GM12801 (cell line): ENCODE data around the gene RABL6.

Source experiments
- CTCF ChIP-seq: IDR thresholded peaks from one replicate; pipeline ENCODE4 v1.5.1; 2011; ENCODE audit warnings: control low read depth; ENCODE audit not compliant: insufficient read length; ENCODE audit errors: extremely low read depth

Gene RABL6

DNA sequence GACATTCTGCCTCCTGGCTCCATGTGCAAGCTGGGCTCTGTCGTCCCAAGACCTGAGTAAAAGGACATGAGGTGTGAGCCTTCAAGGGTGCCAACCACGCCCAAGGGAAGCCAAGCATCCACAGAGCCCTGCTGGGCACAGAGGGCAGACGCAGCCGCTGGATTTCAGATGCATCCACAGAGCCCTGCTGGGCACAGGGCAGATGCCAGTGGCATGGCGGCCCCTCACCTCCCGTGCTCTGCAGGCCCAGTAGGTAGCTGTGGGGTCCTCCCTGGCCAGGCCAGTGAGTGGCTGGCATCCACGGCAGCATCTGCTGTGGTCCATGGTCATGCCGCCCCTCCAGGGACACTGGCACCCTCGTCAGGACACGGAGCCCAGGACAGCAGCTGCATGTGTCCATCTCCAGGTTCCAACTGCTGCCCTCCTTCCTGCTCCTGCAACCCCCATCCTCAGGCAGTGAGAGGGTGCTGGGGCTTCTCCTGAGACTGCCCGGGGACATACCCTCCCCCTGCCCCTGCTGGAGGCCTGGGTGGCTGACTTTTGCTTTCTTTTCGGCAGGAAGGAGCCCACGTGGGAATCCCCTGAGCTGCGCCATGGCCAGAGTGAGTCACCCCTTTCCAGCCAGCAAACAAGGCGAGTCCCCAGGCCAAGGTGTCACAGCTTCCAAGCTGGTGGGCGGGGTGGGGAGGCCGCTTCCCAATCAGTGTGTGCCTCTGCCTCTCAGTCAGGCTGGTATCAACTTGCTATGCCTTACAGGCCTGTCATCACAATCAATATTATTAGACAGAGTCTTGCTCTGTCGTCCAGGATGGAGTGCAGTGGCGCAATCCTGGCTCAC, 74.6 kb downstream of the RABL6 start:
- no peak for TF ChIP-seq CTCF

GRCh38 chr9:136885950-136886578, 78.3 kb downstream of the RABL6 start, which contains the start of gene TRAF2:
Gene TRAF2 (plus strand): TSS chr9:136886516. CDS start chr9:136898741, 12,225 bp downstream.
- TF ChIP-seq CTCF, result no peak

DNA sequence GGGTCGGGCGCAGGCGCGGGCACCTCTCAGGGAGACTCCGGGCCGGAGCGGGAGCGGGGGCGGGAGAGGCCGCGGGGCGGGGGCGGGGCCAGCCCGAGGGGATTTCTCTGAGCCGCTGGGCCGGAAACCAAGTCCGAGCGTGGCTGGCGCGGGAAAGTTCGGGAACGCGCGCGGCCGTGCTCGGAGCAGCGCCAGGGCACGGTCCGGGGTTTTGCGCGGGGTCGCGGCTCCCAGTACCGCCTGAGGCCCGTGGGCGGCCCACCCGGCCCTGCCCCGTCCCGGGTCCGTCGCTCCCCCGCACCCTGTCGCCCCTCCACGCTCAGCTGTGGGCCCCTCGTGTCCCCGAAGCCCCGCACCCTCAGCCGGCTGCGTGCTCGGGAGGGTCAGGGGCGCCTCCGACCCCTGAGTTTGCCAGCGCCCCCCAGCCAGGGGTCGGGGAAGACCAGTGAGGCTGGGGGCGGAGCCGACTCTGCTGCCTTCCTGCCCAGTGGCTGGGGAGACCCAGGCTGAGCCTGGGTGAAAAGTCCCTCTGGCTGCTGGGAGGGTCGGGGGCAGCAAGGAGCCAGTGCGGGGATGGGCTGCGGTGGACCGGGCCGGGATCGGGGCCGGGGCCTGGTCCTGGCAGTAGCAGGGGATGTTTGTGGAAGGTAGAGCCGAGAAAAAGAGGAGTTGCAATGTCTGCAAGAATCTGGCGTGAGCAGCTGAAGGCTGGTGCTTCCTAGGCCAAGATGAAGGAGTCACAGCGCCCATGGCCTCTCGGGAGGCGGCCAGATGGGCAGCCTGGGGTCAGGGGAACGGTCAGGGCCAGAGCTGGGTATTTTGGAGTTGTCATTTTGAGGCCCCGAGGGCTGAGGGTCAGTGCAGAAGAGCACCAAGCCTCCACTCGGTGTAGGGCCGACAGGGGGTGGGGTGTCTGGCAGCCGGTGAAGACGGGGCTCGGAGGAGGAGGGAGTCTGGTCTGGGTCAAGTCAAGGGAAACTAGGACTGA, 79.2 kb downstream of the RABL6 start:
- no peak for TF ChIP-seq CTCF

DNA sequence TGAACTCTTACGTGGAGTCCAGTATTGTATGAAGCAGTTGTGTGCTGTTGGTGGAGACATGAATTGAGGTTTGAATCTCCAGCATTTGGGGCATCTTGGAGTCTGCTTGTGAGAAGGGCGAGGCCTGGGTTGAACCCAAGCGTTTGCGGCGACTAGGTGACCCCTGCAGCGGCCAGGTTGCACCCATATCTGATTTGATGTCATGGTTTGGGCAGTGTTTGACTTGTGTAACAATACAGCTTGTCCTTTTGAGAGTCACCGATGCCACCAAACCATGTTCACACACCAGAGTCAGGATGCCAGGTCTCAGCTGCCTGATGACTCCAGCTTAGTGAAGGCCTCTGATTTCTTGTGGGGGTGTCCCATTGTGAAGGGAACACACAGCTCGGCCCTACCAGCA, 80.7 kb downstream of the RABL6 start:
- TF ChIP-seq CTCF, result no peak

DNA sequence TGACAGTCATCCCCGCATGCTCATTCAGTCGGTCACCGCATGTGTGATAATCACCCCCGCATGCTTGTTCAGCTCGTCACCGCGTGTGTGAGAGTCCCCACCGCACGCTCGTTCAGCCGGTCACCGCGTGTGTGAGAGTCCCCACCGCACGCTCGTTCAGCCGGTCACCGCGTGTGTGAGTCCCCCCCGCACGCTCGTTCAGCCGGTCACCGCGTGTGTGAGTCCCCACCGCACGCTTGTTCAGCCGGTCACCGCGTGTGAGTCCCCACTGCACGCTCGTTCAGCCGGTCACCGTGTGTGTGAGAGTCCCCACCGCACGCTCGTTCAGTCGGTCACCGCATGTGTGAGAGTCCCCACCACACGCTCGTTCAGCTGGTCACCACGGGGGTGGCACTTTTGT, 82.1 kb downstream of the RABL6 start:
- TF ChIP-seq CTCF, result no peak

GRCh38 chr9:136890661-136891060, 82.9 kb downstream of the RABL6 start:
- TF ChIP-seq CTCF, result no peak
